ENCODE results near the gene MPZL1.

The MPZL1 gene

GRCh38 chr1:167784876-167785550, 63.2 kb downstream of the MPZL1 start:
- Histone ChIP-seq H3K27ac (ENCODE audit: low read depth, low read length) (no peak overlapping the region), H3K9ac (ENCODE audit: low read depth in 1 of 2, low read length in 2 of 2) (no peak overlapping the region), H3K27me3 (ENCODE audit: control insufficient read depth in 1 of 2, insufficient read depth in 2 of 2, low read length in 2 of 2) (no peaks in the 10 kb centered on the region), H3K36me3 (ENCODE audit: control insufficient read depth in 1 of 2, insufficient read depth in 2 of 2, low read length in 2 of 2) (peaks cover 15 to 33% of the 10 kb centered on the region in 2 donors), H3K9me3 (ENCODE audit: control insufficient read depth in 1 of 2, low read length in 2 of 2) (no peaks in the 10 kb centered on the region), H3K4me3 (ENCODE audit: low read depth in 1 of 2, low read length in 2 of 2) (no peak overlapping the region), H3K4me1 (ENCODE audit: control insufficient read depth in 1 of 2, insufficient read depth in 2 of 2, low read length in 2 of 2) (no peaks in the 10 kb centered on the region)

- Histone ChIP-seq H3K4me1 (ENCODE audit: control insufficient read depth in 1 of 2, insufficient read depth in 2 of 2, low read length in 2 of 2) (no peaks in the 10 kb centered on the region), H3K36me3 (ENCODE audit: control insufficient read depth in 1 of 2, insufficient read depth in 2 of 2, low read length in 2 of 2) (peaks cover 16 to 41% of the 10 kb centered on the region in 2 donors), H3K9me3 (ENCODE audit: control insufficient read depth in 1 of 2, low read length in 2 of 2) (no peaks in the 10 kb centered on the region), H3K27me3 (ENCODE audit: control insufficient read depth in 1 of 2, insufficient read depth in 2 of 2, low read length in 2 of 2) (no peaks in the 10 kb centered on the region), H3K9ac (ENCODE audit: low read depth in 1 of 2, low read length in 2 of 2) (no peak overlapping the region), H3K4me3 (ENCODE audit: low read depth in 1 of 2, low read length in 2 of 2) (no peak overlapping the region), H3K27ac (ENCODE audit: low read depth, low read length) (no peak overlapping the region)
Measured at GRCh38 chr1:167786502-167786901, 64.7 kb downstream of the MPZL1 start.

- H3K9ac ChIP-seq (ENCODE audit: low read depth in 1 of 2, low read length in 2 of 2): no peak overlapping the region
- H3K27ac ChIP-seq (ENCODE audit: low read depth, low read length): no peak overlapping the region
- H3K4me3 ChIP-seq (ENCODE audit: low read depth in 1 of 2, low read length in 2 of 2): no peak overlapping the region
- H3K4me1 ChIP-seq (ENCODE audit: control insufficient read depth in 1 of 2, insufficient read depth in 2 of 2, low read length in 2 of 2): no peaks in the 10 kb centered on the region
- no peaks in the 10 kb centered on the region for H3K9me3 ChIP-seq (ENCODE audit: control insufficient read depth in 1 of 2, low read length in 2 of 2)
- no peaks in the 10 kb centered on the region for H3K27me3 ChIP-seq (ENCODE audit: control insufficient read depth in 1 of 2, insufficient read depth in 2 of 2, low read length in 2 of 2)
- H3K36me3 ChIP-seq (ENCODE audit: control insufficient read depth in 1 of 2, insufficient read depth in 2 of 2, low read length in 2 of 2): peaks cover 16 to 39% of the 10 kb centered on the region in 2 donors
Measured at GRCh38 chr1:167789501-167789900, 67.7 kb downstream of the MPZL1 start.

- Histone ChIP-seq H3K4me1 (ENCODE audit: control insufficient read depth in 1 of 2, insufficient read depth in 2 of 2, low read length in 2 of 2) (no peaks in the 10 kb centered on the region), H3K27me3 (ENCODE audit: control insufficient read depth in 1 of 2, insufficient read depth in 2 of 2, low read length in 2 of 2) (no peaks in the 10 kb centered on the region), H3K36me3 (ENCODE audit: control insufficient read depth in 1 of 2, insufficient read depth in 2 of 2, low read length in 2 of 2) (peaks cover 16 to 33% of the 10 kb centered on the region in 2 donors), H3K27ac (ENCODE audit: low read depth, low read length) (no peak overlapping the region), H3K9ac (ENCODE audit: low read depth in 1 of 2, low read length in 2 of 2) (no peak overlapping the region), H3K4me3 (ENCODE audit: low read depth in 1 of 2, low read length in 2 of 2) (no peak overlapping the region), H3K9me3 (ENCODE audit: control insufficient read depth in 1 of 2, low read length in 2 of 2) (no peaks in the 10 kb centered on the region)
Measured at GRCh38 chr1:167790117-167790516, 68.3 kb downstream of the MPZL1 start.

GRCh38 chr1:167791281-167792187, 69.8 kb downstream of the MPZL1 start:
- H3K4me3 ChIP-seq (ENCODE audit: low read depth in 1 of 2, low read length in 2 of 2): no peak overlapping the region
- H3K27ac ChIP-seq (ENCODE audit: low read depth, low read length): no peak overlapping the region
- no peaks in the 10 kb centered on the region for H3K27me3 ChIP-seq (ENCODE audit: control insufficient read depth in 1 of 2, insufficient read depth in 2 of 2, low read length in 2 of 2)
- peaks cover 14 to 31% of the 10 kb centered on the region in 2 donors for H3K36me3 ChIP-seq (ENCODE audit: control insufficient read depth in 1 of 2, insufficient read depth in 2 of 2, low read length in 2 of 2)
- no peaks in the 10 kb centered on the region for H3K4me1 ChIP-seq (ENCODE audit: control insufficient read depth in 1 of 2, insufficient read depth in 2 of 2, low read length in 2 of 2)
- no peaks in the 10 kb centered on the region for H3K9me3 ChIP-seq (ENCODE audit: control insufficient read depth in 1 of 2, low read length in 2 of 2)
- H3K9ac ChIP-seq (ENCODE audit: low read depth in 1 of 2, low read length in 2 of 2): no peak overlapping the region

- Histone ChIP-seq H3K36me3 (ENCODE audit: control insufficient read depth in 1 of 2, insufficient read depth in 2 of 2, low read length in 2 of 2) (peaks cover 13 to 28% of the 10 kb centered on the region in 2 donors), H3K27me3 (ENCODE audit: control insufficient read depth in 1 of 2, insufficient read depth in 2 of 2, low read length in 2 of 2) (no peaks in the 10 kb centered on the region), H3K4me3 (ENCODE audit: low read depth in 1 of 2, low read length in 2 of 2) (no peak overlapping the region), H3K9me3 (ENCODE audit: control insufficient read depth in 1 of 2, low read length in 2 of 2) (no peaks in the 10 kb centered on the region), H3K4me1 (ENCODE audit: control insufficient read depth in 1 of 2, insufficient read depth in 2 of 2, low read length in 2 of 2) (no peaks in the 10 kb centered on the region), H3K27ac (ENCODE audit: low read depth, low read length) (no peak overlapping the region), H3K9ac (ENCODE audit: low read depth in 1 of 2, low read length in 2 of 2) (no peak overlapping the region)
Measured at GRCh38 chr1:167792188-167792565, 70.4 kb downstream of the MPZL1 start.

- H3K9ac ChIP-seq (ENCODE audit: low read depth in 1 of 2, low read length in 2 of 2): no peak overlapping the region
- no peaks in the 10 kb centered on the region for H3K27me3 ChIP-seq (ENCODE audit: control insufficient read depth in 1 of 2, insufficient read depth in 2 of 2, low read length in 2 of 2)
- no peak overlapping the region for H3K27ac ChIP-seq (ENCODE audit: low read depth, low read length)
- no peak overlapping the region for H3K4me3 ChIP-seq (ENCODE audit: low read depth in 1 of 2, low read length in 2 of 2)
- no peaks in the 10 kb centered on the region for H3K4me1 ChIP-seq (ENCODE audit: control insufficient read depth in 1 of 2, insufficient read depth in 2 of 2, low read length in 2 of 2)
- H3K36me3 ChIP-seq (ENCODE audit: control insufficient read depth in 1 of 2, insufficient read depth in 2 of 2, low read length in 2 of 2): peaks cover 7 to 15% of the 10 kb centered on the region in 2 donors
- H3K9me3 ChIP-seq (ENCODE audit: control insufficient read depth in 1 of 2, low read length in 2 of 2): no peaks in the 10 kb centered on the region
Measured at GRCh38 chr1:167794043-167794442, 72.3 kb downstream of the MPZL1 start.

GRCh38 chr1:167795810-167796740, 74.3 kb downstream of the MPZL1 start:
- Histone ChIP-seq H3K4me1 (ENCODE audit: control insufficient read depth in 1 of 2, insufficient read depth in 2 of 2, low read length in 2 of 2) (no peaks in the 10 kb centered on the region), H3K36me3 (ENCODE audit: control insufficient read depth in 1 of 2, insufficient read depth in 2 of 2, low read length in 2 of 2) (peaks cover 0 to 3% of the 10 kb centered on the region in 2 donors), H3K4me3 (ENCODE audit: low read depth in 1 of 2, low read length in 2 of 2) (no peak overlapping the region), H3K27ac (ENCODE audit: low read depth, low read length) (no peak overlapping the region), H3K9ac (ENCODE audit: low read depth in 1 of 2, low read length in 2 of 2) (no peak overlapping the region), H3K27me3 (ENCODE audit: control insufficient read depth in 1 of 2, insufficient read depth in 2 of 2, low read length in 2 of 2) (no peaks in the 10 kb centered on the region), H3K9me3 (ENCODE audit: control insufficient read depth in 1 of 2, low read length in 2 of 2) (no peaks in the 10 kb centered on the region)

GRCh38 chr1:167797015-167797414, 75.2 kb downstream of the MPZL1 start:
- Histone ChIP-seq H3K4me1 (ENCODE audit: control insufficient read depth in 1 of 2, insufficient read depth in 2 of 2, low read length in 2 of 2) (no peaks in the 10 kb centered on the region), H3K36me3 (ENCODE audit: control insufficient read depth in 1 of 2, insufficient read depth in 2 of 2, low read length in 2 of 2) (no peaks in the 10 kb centered on the region), H3K9ac (ENCODE audit: low read depth in 1 of 2, low read length in 2 of 2) (no peak overlapping the region), H3K9me3 (ENCODE audit: control insufficient read depth in 1 of 2, low read length in 2 of 2) (no peaks in the 10 kb centered on the region), H3K27me3 (ENCODE audit: control insufficient read depth in 1 of 2, insufficient read depth in 2 of 2, low read length in 2 of 2) (no peaks in the 10 kb centered on the region), H3K27ac (ENCODE audit: low read depth, low read length) (no peak overlapping the region), H3K4me3 (ENCODE audit: low read depth in 1 of 2, low read length in 2 of 2) (no peak overlapping the region)

Measured in duodenal mucosa (tissue), 2 donors.